Right lobe of liver (tissue), 4 donors: Measurements from ENCODE around the gene PLXNA3.

Experiments
- CTCF ChIP-seq, 4 donors: fragments of 200-600 bp in 3 of 4; fragments of 450-650 bp in 1 of 4; IDR thresholded peaks; one replicate each; pipeline versions ENCODE4 v1.5.1 to v1.8.0; 2016 to 2022; ENCODE audit warnings: antibody characterized with exemption in 4 of 4, mild to moderate bottlenecking in 2 of 4
- POLR2A ChIP-seq: fragments of 450-650 bp; IDR thresholded peaks from one replicate; pipeline ENCODE4 v1.6.1; 2017; ENCODE audit warnings: antibody characterized with exemption, mild to moderate bottlenecking
- donor health status: DM: no; HTN: no; CAD: no.
- donor health status: DM: no; HTN: no; CAD: no.
- donor health status: DM: no; HTN: yes; CAD: no.

GRCh38 chrX:154435171-154435733 is 22.8 kb upstream of the PLXNA3 start:
- no peak for TF ChIP-seq CTCF (IDR thresholded peaks at IDR 0.05)
- TF ChIP-seq POLR2A, result no peak
